HG03460 (cell line): ENCODE measurements around the gene ANKRD13D.

Experiments
- ATAC-seq: cut with Tn5 transposase; IDR thresholded peaks from one replicate; pipeline ENCODE4 v1.9.1; 2021; ENCODE audit not compliant: unreplicated experiment

Gene ANKRD13D

GRCh38 chr11:67285541-67286498 is 3.3 kb upstream of the ANKRD13D start:
- ATAC-seq: no peak

DNA sequence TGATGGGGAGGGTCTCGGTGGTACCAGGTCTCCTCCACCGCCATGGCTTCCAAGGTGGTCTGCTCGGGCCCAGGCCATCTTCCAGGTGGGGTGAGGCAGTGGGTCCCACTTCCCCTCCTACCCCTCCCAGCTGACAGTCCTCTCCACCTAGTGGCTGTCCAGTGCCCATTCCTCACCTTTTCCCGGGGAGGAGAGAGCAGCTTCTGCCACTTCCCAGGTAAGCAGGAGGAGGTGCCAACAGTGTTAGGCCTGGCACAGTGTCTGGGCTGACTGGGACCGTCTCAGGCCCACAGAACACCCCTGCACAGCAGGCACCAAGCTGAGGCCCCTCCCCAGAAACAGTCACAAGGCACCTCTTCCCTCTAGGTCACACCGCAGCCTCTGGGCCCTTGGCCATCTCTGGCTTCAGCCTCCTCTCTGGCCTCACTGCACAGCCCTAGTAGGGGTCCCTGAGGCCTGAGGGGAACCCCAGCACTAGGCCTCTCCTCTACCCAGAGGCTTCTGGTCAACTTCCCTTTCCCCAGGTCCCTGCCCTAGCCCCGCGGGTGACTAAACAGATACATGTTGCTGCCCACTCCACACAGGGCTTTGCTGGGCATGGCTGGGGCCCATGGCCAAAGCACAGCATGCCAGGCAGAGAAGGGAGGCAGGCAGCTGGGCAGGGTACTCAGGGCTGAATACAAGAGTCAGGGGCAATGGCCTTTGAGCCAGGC is 2.3 kb upstream of the ANKRD13D start:
- no peak for ATAC-seq

DNA sequence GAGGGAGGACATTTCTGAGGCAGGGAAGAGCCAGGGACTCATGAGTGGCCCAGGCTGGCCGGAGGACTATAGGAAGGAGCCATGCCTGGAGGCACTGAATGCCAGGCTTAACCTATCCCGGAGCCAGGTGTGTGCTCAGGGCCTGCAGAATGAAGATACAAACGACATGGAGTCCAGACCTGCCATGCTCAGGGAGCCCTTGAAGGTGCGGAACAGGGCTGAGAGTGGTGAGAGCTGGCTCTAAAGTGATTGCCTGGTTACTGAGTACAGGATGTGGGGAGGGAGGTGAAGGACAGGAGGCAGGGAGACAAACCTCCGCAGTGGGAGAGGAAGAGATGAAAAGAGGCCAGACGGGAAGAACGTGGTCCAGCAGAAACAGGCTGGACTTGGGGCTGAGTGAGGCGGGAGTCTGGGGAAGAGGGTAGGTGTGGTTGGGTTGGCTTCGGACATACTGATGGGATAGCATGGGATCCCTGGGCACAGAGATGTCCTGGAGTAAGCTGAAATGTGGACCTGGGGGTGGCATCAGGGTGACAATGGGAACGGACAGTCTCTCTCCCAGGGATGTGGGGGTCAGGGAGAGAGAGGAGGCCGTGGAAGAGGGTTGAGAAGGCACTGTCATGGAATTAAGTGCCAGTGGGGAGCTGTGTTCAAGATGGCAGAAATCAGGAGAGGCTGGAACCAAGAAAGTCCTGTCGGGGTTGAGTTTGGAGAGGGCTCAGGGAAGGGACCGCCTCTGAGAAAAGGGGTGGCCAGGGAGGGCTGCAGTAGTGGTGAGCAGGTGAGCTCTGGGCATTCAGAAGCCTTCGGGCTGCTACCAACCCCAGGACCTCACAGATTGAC is 1.5 kb upstream of the ANKRD13D start:
- ATAC-seq: no peak

GRCh38 chr11:67288198-67288451 is 978 bp upstream of the ANKRD13D start:
- ATAC-seq: peak; percentile 3

DNA sequence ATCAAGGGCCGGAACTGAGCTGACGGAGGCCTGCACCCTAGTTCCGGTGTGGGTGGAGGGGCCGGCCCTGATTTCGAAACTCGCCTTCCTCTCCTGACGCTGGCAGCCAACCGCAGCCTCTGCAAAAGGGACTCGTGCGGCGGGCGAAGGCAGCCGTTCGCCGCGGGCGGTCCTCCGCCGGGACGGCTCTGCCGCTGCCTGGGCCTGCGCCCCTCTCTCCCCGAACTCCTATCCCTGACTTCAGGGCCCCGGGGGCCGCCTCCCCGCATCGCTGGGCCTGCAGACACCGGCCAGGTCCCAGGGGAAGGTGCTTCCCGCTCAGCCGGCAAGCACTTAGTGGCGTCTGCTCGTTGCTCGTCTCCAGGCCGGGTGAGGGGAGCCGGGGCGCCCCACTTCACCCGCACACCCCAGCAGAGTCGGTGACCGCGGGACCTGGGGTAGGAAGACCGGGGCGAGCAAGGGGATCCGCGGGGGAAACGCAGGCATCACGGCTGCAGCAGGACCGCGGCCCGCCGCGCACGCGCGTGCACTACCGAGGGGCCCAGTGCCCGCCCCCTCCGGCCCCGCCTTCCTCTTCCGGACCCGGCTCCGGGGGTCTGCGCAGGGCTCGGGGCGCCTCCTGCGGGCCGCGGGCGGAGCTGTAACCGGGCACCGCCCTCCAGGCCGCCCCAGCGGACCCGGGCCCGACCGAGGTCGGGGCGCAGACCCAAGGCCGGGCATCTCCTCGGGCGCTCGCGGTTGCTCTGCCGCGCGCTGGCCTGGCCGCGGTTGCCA is 464 bp upstream of the ANKRD13D start:
- ATAC-seq: peak; percentile 56

- ATAC-seq: no peak
Measured at GRCh38 chr11:67289651-67290479, 762 bp downstream of the ANKRD13D start.

GRCh38 chr11:67290801-67291200 is 1.7 kb downstream of the ANKRD13D start:
- no peak for ATAC-seq

DNA sequence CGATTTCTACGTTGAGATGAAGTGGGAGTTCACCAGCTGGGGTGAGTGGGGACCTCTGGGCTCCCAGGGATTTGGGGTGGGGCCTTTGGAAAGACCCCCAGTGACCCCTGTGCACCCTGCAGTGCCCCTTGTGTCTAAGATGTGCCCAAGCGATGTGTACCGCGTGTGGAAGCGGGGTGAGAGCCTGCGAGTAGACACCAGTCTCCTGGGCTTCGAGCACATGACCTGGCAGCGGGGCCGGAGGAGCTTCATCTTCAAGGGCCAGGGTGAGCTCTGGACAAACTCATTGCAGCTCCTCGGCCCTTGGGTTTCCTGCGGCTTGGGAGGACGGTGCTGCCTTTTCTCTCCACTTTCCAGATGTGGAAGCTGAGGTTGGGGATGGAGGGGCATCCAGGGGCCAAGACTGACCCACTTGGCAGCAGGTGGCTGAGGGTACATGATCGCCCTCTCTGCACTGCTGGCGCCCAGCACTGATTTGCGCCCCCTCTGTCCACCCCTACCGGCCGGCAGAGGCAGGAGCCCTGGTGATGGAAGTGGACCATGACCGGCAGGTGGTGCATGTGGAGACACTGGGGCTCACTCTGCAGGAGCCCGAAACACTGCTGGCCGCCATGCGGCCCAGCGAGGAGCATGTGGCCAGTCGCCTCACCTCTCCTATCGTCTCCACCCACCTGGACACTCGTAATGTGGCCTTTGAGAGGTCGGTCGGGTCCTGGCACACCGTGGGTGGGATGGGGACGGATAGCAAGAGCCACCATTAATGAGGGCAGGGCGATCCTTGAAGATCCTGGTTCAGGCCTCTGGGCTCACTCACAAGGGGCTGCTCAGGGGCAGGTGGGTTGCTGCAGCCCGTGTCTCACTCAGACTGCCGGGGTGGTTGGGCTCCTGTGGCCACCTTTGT is 2.6 kb downstream of the ANKRD13D start:
- ATAC-seq: no peak

DNA sequence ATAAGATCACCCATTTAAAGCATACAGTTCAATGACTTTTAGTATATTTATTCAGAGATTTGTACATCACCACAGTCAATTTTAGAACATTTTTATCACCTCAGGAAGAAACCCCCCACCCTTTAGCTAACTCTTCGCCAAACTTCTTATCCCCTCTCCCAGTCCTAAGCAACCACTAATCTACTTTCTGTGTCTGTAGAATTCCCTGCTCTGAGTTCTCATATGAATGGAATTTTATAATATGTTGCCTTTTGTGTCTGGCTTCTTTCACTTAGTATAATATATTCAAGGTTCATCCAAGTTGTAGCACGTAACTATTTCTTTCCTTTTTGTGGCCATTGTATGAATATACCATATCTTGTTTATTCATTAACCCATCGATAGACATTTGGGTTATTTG is 3.6 kb downstream of the ANKRD13D start:
- no peak for ATAC-seq

GRCh38 chr11:67293090-67293489 is 4.0 kb downstream of the ANKRD13D start:
- no peak for ATAC-seq

DNA sequence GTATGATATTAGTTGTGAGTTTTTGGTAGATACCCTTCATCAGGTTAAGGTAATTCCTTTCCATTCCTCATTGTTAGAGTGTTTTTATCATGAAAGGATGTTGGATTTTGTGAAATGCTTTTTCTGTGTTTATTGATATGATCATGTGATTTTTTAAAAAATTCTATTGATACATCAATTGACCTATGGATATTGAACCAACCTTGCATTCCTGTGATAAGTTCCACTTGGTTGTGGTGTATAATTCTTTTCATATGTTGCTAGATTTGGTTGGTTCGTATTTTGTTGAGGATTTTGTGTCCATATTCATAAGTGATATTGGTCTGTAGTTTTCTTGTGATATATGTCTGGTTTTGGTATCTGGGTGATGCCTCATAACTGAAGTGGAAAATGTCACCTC is 6.7 kb downstream of the ANKRD13D start:
- no peak for ATAC-seq

DNA sequence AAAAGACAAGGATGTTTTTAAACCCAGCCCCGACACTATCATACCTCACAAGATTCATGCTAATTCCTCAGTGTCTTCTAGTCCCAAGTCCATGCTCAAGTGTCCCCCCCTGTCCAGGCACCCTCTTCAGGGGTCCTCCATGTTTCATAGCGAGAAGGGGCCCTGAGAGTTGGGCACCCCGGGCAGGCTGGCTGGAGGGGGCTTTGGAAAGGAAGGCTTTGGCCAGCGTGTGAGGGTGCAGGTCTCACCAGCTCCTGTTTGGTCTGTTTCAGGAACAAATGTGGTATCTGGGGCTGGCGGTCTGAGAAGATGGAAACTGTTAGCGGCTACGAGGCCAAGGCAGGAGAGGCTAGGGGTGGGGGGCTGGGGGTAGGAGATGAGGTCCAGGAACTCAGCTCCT is 9.7 kb downstream of the ANKRD13D start:
- no peak for ATAC-seq

DNA sequence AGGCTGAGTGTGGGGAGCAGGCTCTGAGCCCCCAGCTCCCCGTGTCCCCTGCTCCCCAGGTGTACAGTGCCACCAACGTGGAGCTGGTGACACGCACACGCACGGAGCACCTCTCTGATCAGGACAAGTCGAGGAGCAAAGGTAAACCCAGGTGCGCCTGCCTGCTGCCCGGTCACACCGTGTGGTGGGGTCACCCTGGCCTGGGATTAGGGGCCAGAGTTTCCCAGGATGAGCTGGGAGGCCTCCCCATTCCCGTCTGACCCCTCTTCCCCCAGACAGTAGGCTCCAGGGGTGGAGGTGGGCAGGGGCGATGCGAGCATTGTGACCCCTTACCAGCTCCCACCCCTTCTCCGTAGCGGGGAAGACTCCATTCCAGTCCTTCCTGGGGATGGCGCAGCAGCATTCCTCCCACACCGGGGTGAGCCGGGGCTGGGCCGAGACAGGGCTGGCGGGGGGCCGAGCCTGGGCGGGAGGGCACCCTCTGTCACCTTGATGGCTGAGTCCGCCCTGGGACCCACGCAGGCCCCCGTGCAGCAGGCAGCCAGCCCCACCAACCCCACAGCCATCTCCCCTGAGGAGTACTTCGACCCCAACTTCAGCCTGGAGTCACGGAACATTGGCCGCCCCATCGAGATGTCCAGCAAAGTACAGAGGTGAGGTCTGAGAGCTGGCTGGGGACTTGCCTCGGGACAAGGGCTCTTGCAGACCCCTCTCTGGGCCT is 10.5 kb downstream of the ANKRD13D start:
- no peak for ATAC-seq

DNA sequence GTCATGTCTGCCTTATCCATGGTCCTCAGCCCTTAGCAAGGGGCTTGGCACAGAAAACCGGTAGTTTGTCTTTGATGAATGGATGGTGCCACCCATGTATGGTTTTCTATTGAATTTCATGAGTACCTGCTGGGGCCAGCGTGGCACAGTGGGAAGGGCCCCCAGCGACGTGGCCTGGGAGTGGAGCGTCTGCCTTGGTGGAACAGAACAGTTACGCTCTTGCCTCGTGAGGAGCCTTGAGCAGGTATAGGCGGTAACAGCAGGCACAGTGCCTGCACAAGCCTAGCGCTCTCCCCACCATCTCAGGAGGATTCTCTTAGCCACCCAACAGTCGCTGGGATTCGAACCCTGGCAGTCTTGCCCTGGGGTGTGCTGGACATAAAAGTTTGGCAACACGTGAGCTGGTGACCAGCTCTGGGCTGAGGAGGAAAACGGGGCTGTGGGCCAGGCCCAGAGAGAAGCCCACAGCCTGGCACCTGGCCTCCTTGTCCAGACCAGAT is 11.2 kb downstream of the ANKRD13D start:
- ATAC-seq: no peak

DNA sequence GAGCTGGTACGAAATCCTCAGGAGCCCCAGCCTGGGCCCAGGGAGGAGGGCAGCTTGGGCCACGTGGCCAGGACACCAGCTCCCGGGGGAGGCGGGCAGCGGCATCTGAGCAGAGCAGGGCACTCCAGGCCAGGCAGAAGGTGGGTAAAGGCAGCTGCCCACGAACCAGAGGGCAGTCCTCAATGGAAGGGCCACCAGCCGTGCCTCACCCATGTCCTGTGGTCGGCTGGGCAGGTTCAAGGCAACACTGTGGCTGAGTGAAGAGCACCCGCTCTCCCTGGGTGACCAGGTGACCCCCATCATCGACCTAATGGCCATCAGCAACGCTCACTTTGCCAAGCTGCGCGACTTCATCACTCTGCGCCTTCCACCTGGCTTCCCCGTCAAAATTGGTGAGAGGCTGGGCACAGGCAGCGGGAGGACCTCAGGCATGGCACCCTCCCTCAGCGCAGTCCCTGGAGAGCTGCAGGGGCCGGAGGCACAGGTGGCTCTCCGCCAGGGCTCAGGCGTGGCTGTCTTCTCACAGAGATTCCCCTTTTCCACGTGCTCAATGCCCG is 11.7 kb downstream of the ANKRD13D start:
- no peak for ATAC-seq

GRCh38 chr11:67301313-67301921 is 12.3 kb downstream of the ANKRD13D start:
- no peak for ATAC-seq

DNA sequence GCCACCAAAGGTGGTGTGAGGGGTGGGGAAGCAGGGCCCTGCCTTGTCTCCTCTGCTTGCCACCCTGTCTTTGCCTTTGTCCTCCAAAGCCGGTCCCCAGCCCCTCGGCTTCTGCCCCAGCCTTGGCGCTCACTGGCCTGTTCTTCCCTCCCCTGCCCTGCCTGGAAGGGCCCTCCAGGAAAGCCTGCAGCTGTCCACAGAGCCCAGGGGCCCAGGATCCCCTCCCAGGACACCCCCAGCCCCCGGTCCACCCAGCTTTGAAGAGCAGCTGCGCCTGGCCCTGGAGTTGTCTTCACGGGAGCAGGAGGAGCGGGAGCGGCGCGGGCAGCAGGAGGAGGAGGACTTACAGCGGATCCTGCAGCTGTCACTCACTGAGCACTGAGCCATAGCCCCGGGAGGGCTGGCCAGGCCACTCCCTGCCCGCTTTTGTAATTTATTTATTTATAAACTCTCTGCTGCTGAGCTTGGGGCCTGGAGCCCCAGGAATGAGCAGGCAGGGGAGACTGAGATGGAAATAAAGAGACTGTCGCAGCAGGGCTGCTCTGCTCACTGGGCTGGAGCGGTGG is 12.9 kb downstream of the ANKRD13D start:
- no peak for ATAC-seq
